ENCODE data around the gene MALRD1.

MALRD1 gene

DNA sequence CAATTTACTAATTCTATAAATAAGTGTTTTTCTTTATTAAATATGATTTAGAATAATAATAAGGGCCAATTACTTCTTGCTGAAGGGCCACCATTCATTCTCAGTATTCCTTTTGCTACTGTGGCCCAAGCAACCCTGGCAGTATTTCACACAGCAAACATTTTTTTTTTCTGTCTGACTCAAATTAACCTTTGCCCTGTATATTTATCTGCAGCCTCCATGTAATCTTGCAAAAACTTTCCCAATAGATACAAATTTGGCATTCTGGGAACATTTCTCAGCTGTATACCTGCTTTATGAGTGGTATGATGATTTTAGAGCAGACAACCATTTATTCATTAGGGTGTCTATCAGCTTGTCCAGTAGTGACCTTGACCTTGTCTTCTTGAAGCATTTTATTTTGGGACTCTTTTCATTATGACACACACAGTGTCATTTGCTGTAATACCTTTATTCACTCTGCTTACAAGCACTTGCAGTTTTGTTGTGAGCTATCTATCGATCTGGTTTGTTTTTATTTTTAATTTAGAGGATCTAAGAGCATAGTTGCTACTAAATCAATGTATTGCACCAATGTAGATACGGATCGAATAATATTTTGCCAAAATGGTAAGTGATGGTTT lies 607.9 kb downstream of the MALRD1 start:
- no peak for DNase-seq

DNA sequence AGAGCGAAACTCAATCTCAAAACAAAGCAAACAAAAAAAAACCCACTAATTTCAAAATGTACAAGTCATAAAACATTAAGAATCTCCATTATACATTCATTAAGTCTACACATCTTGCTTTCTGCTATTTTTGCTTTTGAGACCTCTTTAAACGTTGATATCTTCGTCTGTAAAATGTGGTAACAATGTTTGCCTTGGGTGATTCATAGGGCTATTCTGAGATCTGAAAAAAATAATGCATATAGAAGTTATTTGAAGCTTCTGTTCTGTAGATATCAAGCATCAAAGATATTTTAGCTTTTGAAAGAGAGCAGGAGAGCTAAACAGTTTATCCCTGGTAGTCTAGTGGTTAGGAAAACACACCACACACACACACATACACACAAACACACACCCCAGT lies 609.5 kb downstream of the MALRD1 start:
- DNase-seq: no peak

DNA sequence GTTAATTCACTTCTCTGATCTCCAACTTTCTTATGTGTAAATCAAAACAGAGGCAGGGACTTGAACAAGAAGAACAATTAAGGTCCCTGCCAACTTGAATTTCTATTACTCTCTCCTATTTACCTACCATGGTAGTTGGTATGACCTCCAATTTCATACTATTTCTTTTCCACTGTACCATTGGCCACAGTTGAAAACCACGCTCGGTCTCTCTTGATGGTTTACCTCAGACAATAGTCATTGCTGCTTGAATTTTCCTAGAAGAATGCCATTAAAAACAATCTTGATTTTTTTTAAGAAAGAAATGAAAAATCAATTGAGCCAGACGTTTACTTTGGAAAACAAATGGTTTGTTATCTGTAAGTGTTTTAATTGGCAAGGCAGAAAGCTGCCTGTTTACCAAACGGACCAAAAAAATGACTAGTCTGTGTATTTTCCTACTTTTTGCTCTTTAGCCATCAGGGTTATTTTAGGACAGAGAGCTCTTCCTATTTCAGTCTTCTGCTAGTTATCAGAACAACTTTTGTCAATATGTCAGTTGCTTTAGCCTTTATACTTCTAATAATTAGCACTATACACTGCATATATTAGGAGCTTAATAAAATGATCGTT lies 610.1 kb downstream of the MALRD1 start:
- DNase-seq: no peak

DNA sequence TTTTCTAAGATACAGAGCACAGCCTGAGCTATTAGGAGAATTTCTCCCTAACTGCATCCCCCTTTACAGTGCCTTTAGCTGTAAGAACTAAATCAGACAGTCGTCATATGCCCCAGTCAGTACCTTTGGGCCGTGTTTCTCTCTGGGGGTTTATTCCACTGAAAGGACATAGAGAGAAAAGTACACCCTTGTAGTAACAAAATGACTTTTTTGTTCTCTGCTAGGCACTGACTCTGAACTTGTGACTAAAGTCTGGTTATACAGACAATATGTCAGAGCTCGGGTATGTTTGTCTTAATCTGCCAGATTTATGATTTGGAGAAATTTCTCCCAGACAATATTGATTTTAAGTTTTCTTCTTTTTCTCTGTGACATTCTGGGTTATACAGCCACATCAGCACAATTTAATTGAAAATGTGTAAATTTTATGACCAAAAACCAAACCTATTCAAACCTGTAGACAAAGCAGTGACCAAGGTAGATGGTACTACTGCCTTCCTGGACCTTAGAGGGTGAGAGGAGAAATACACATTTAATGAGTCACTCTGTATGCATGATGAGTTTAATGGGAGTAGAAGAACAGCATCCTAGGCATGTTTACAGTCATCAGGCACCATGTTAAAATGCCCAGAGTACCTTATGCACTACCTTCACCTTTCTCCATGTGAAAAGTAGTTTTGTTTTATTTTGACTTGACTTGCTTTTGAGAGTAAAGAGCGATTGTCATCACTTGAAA lies 611.5 kb downstream of the MALRD1 start:
- no peak for DNase-seq

DNA sequence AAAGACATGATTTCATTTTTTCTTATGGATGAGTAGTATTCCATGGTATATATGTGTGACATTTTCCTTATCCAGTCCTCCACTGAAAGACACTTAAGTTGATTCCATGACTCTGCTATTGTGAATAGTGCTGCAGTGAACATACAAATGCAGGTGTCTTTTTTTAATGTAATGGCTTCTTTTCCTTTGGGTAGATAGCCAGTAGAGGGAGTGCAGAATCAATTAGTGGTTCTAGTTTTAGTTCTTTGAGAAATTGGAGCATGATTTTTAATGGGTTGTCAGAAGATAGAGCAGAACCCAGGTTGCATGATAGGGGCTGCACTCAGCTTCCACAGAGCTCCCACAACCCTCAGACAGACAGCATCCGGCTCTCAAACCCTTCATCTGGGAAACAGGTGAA lies 614.7 kb downstream of the MALRD1 start:
- peak in 1 of 4 experiments; percentile 25 for DNase-seq

DNA sequence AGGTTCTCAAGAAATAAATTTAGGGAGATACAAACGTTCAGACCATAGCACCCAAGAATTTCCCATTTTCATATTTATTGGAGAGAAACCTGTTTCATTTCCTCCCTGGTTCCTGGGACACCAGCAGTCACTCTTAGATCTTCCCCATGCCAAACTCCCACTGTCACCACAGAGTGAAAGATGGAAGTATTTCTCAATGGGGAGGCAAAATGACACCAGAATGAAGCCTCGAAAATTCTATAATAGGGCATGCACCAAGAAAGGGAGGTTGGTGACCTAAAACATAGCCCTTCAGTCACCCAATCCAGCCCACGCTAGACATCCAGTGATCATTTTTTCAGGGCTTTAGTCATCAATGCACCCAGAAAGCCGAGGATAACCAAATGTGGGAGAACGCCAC lies 619.5 kb downstream of the MALRD1 start:
- peak in 3 of 4 experiments; percentile 12 to 33 (median 23) for DNase-seq

DNA sequence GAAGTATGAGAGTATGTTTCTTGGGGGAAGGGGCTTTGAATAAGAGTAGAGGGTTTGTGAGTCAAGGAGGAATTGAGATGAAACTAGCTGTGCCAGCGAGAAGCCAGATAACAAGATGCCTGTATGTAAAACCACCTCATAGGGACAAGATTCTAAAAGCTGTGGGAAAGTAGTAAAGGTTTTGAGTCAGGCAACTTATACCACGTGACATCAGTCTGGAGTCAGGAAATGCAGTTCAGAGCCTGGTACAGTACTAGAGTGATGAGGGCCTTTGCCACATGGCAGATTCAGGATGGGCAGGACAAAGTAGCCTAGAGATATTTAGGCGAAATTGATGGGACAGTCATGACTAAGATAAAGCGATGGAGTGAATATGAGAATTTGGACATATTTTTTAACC lies 627.5 kb downstream of the MALRD1 start:
- DNase-seq: no peak

DNA sequence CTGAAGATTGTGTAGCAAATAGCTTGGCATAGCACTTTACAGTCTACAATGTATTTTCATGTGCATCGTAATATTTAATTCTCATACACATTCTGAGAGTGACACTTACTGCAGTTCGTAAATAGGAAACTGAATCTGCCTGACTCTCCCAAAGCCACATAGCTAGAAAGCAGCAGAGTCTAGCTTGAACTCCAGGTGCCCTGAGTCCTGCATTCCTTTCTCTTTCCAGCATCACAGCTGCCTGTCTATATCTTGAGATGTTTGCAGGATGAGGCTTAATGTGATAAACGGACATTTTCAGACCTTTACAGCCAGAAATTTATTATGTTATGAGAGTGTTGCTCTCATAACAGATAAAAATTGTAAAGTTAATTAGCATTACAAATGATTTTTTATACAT lies 634.8 kb downstream of the MALRD1 start:
- DNase-seq: no peak

DNA sequence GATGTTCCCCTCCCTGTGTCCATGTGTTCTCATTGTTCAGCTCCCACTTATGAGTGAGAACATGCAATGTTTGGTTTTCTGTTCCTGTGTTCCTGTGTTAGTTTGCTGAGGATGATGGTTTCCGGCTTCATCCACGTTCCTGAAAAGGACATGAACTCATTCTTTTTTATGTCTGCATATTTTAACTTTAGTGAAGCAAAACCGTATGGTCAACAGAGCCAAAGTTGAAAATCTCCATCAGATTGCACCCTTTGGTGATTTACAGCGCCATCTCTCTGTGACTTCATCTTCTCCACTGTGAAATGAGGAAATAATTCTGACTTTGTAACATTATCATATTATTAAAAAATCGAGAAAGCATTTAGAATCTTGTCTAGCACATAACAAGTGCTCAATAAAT lies 635.4 kb downstream of the MALRD1 start:
- DNase-seq: peak in 1 of 4 experiments; percentile 19

DNA sequence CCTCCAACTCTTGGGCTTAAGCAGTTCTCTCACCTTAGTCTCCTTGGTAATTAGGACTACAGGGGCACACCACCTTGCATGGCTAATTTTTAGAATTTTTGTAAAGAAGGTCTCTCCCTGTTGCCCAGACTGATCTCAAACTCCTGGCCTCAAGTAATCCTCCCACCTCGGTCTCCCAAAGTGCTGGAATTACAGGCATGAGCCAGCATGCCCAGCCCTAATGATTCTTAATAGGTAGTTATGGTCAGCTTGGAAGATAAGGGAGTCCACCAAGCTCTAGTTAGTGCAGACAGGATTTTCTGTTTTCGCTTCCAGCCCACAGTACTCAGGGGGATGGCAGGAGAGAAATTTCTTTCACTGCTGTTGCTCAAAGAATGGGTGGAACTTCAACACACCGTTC lies 639.7 kb downstream of the MALRD1 start:
- no peak for DNase-seq

DNA sequence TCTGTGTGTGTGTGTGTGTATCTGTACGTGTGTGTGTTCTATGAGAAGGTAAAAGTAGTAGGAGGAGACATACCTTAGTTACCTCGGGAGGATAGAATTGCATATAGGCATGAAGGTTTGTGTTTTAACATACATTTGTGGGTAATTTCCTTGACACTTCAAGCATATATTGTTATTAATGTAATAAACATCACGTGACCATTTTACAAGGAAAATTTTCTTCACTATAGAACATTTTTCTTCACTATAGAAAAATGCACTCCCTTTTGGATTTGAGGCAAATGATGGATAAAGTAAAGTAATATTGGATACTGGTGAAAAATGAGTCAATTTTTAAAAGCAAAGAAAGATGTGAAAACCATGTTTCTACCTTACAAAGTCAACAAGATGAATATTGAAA lies 640.6 kb downstream of the MALRD1 start:
- no peak for DNase-seq

DNA sequence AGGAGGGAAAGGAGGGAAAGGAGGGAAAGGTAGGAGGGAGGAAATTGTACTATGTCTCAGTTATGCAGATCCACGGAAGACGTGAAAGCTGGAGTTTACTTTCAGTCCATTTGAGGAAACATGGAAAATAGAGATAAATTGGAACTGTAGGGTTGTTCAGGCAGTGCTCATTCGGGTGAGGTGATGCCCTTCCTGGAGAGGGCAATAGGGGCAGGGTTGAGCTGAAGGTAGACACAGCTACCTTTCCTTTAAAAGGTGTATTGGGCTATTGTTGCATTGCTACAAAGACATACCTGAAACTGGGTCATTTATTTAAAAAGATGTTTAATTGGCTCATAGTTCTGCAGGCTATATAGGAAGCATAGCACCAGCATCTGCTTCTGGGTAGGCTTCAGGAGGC lies 650.7 kb downstream of the MALRD1 start:
- DNase-seq: no peak

DNA sequence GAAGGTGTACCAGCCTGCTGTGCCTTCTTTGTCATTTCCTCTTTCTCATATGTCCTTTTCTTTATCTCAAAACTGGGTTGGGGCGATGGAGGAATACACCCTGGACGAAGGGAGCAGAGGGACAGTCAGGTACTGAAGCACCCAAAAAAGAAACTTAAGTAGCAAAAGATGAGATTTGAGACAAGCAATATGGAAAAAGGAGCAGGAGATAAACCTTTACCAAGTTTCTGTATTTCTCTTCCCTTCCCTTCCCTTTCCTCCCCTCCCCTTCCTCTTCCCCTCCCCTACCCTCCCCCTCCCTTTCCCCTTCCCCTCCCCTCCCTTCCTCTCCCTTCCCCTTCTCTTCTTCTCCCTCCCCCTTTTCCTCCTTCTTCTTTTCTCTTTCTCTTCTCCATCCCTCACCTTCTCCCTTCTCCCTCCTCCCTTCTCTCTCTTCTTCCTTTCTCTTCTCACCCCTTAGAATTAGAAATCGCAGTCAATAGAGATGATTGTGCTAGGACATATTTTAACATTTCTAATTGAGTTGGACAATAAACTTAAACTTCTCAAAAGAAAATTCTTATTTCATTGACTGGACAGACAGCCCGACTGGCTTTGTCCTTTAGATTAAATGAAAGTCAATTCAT lies 652.9 kb downstream of the MALRD1 start:
- no peak for DNase-seq

DNA sequence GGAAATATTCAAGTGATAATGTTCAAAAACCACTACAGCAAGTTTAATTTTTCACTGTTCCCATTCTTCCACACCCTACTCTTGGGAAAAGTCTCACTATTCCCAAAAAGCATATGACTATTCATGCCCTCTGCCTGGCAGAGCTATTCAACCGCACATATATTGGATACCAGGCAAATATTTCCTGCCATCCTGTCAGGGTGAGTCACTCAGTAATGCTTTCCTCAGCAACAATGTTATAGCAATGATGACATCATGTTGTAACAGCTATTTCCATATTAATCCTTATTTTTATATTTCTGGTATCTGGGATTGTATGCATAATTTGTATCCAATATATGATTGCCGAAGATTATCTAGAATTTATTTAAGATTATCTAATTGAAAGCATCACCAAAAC lies 653.6 kb downstream of the MALRD1 start:
- DNase-seq: peak in 2 of 4 experiments; percentile 19 to 23

DNA sequence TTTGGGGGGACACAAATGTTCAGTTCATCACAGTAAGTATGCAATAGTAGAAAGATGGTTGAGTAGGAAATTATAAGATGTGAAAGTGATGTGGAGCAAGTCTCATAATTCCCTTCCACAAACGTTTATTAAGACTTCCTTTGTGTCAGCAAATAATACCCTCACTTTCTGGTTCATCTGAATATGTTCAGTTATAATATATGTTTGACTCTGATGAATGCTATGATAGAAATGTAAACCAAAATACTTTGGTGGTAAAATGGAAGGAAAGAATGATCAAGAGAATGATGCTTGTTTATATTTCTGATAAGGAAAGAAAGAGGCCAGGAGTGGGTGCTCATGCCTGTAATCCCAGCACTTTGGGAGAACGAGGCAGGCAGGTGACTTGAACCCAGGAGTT lies 655.9 kb downstream of the MALRD1 start:
- no peak for DNase-seq

DNA sequence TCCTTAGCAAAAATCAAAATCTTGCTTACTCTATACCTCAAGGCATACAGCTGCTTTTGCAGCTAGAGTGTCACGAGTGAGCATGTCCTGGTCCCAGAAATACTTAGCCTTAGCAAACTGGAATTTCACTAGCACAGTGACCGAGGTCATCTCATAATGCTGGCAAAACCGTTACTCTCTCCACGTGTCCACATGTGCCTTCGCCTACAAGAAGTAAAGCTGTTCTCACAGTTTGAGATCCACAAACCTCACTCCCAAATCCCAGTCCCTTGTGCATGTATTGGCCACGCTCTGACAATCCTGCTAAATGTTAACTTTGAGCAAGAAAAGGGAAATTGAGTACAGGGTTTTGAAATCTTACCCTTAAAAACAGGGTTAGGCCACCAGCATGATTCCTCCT lies 656.6 kb downstream of the MALRD1 start:
- DNase-seq: no peak

DNA sequence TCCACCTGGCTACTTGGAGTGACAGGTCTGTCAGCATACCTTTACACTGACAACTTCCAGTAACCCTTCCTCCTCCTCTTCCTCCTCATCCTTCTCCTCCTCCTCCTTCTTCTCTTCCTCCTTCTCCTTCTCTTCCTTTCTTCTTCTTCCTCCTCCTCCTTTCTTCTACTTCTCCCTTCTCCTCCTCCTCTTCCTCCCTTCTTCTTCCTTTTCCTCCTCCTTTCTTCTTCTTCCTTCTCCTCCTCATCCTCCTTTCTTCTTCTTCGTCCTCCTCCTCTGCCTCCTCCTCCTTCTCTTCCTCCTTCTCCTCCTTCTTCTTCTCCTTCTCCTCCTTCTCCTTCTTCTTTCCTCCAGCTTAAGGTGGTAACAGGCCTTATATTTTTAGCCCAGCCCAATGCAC lies 658.3 kb downstream of the MALRD1 start:
- no peak for DNase-seq

DNA sequence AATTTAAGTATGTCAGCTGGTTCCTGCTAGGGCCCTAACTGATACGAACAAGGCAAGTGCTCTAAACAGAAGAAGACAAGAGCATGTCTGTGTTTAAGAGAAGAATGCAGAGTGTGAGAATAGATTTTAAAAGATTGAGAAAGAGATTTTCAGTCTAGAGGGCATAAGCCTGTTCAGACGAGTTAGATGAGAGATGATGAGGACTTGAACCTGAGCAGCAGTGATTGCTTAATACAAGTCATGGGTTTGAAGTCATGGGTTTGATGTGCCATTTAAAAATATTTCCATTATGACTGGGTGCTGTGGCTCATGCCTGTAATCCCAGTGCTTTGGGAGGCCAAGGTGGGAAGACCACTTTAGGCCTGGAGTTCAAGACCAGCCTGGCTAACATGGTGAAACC lies 658.8 kb downstream of the MALRD1 start:
- DNase-seq: no peak

DNA sequence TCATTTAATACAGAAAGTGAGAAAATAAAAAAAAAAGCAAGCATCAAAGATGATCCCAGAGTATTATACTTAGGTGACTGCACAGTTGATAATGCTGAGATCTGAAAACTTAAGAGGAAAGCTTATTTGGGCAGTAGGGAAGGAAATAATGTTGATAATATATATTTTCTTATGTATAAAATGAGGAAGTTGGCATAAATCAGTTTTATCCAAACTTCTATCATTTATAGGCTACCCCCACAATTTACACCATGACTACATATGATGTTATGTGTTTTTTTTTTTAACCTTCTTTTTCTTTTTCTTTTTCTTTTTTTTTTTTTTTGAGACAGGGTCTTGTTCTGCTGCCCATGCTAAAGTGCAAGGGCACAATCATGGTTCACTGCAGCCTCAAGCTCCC lies 659.4 kb downstream of the MALRD1 start:
- no peak for DNase-seq

DNA sequence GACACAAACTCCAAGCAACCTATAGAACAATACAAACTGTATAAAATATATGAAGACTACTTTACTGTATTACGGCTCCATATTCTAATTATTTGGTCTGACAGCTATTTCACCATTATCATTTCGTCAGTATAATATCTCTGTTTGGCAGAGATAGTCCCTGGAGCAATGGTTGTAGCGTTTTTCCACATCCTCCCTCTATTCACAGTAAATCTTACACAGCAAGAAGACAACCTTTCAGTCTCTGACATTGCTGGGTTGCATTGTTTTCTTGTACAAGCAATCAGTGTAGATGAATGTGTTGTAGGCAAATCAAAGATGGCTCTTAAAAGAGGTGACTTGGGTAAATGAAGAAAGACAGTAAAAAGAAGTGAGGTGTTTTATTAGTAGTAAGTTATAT lies 662.0 kb downstream of the MALRD1 start:
- no peak for DNase-seq

DNA sequence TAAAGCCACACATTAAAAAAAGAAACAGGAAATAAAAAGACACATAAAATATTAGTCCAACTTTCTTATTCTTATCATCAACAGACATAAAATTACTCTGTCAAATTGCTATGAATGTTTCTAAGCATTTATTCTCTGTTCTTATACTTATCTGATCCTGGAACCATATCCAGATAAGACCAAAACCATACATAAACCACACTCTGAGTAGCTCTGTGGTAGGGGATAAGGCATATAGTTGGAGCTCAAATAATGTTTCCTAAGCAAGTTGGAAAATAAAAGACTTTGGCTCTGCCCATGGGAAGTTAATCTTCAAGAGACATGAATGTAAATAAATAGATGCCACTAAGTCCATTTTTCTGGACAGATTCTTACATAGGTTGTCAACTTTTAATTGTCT lies 664.6 kb downstream of the MALRD1 start:
- no peak for DNase-seq

DNA sequence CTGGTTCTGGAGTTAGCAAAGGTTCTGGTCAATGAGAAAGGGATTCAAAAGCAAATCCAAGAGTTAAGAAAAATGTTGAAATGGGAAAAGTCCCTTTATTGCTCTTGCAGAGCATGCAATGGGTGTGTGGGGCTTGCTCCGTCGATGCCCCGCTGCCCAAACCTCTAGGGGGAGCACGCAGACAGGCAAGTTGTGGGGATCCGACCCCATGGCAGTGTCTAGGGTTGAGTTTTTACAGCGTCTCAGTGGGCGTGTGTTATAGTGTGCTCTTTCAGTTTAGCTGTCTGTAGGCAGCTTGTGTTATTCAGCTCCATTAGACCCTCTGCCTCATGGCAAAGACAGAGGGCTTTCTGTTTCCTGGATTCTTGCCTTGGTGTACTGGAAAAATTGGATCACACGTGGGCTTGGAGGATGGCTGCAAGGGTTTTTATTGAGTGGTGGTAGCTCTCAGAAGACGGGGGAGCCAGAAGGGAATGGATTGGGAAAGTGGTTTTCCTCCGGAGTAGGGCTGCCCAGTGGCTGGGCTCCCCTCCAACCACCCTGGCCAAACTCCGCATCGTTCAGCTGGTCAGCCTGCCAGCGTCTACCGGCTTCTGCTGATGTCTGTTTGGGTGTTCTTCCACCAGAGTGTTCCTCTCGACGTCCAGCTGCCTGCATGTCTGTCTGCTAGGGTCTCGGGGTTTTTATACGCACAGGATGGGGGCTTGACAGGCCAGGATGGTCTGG lies 665.4 kb downstream of the MALRD1 start:
- peak in 2 of 4 experiments; percentile 3 to 4 for DNase-seq

DNA sequence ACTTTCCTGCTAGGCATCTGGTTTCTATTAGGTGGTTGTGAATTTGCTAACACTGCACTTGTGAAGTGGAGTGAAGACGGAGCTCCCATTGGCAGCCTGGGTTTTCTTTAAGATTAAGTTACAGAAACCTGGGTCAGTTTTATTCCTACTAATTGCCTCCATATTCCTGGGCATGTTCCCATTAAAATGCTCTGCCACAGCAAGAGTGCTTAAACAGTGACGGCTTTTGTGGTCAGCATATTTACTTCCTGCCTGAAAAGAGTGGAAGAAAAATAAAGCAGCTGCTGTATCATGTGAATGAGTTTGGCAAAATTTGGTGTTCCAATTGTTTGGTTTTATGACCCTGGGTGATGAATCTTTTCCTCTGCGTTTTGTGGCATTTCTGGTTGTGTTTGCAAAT lies 670.7 kb downstream of the MALRD1 start:
- DNase-seq: peak; percentile 10 to 50 (median 29)
